Suppressor macrophage treated with lipopolysaccharide for 4 hours (primary cell): ENCODE measurements around the gene PIM3.
"Not testable (repeated sequence)": the region's sequence is repeated elsewhere in the genome, so short reads cannot be mapped to it uniquely, and the experiment has no call there.

ENCODE experiments used
- DNase-seq: peaks from one replicate; pipeline ENCODE4 v3.0.0-alpha.2; 2020

PIM3 gene

GRCh38 chr22:49968831-49969661 lies 8.5 kb downstream of the PIM3 start:
- DNase-seq = peak; percentile 25

- DNase-seq = peak; percentile 24
Measured at GRCh38 chr22:49969751-49970527, 9.4 kb downstream of the PIM3 start.

GRCh38 chr22:49970528-49971231 lies 10.1 kb downstream of the PIM3 start:
- peak; percentile 99 for DNase-seq

- DNase-seq = peak; percentile 95
Measured at GRCh38 chr22:49971232-49972162, 10.9 kb downstream of the PIM3 start.

- DNase-seq = peak; percentile 6
Measured at GRCh38 chr22:49972163-49973017, 11.8 kb downstream of the PIM3 start.

GRCh38 chr22:49973018-49973961 lies 12.7 kb downstream of the PIM3 start:
- no peak for DNase-seq

GRCh38 chr22:49975543-49976389 lies 15.2 kb downstream of the PIM3 start:
- peak; percentile 41 for DNase-seq

- peak; percentile 80 for DNase-seq
Measured at GRCh38 chr22:49976439-49977175, 16.0 kb downstream of the PIM3 start.

GRCh38 chr22:49977578-49977977 lies 17.0 kb downstream of the PIM3 start:
- DNase-seq = no peak

- DNase-seq = peak; percentile 88
Measured at GRCh38 chr22:49979587-49980264, 19.2 kb downstream of the PIM3 start.

GRCh38 chr22:49981799-49982198 lies 21.2 kb downstream of the PIM3 start:
- DNase-seq = not testable (repeated sequence)

GRCh38 chr22:49983148-49984042 lies 22.8 kb downstream of the PIM3 start:
- DNase-seq = no peak

- DNase-seq = no peak
Measured at GRCh38 chr22:49986325-49986724, 25.8 kb downstream of the PIM3 start.

GRCh38 chr22:49989826-49990225 lies 29.3 kb downstream of the PIM3 start:
- not testable (repeated sequence) for DNase-seq

- no peak for DNase-seq
Measured at GRCh38 chr22:49991167-49991566, 30.6 kb downstream of the PIM3 start.

- DNase-seq = no peak
Measured at GRCh38 chr22:49991907-49992533, 31.4 kb downstream of the PIM3 start.
